ENCODE data around the gene NPTN. TPM values are rescaled to one million over a fixed set of nuclear protein-coding genes. Genes with fewer than 3 reads are reported as not detected.

The NPTN gene
- total RNA-seq, 1 experiment from 2014 or later, result 190 TPM

- DNase-seq, result no peak
- intact Hi-C loops (cut with micrococcal nuclease; ENCODE audit: unreplicated experiment), result no loop called here
- Mint-ChIP-seq H3K27ac (ENCODE audit: unreplicated experiment) (no peak overlapping the region), H3K36me3 (ENCODE audit: insufficient read depth, unreplicated experiment) (peaks cover 10% of the 10 kb centered on the region), H3K4me1 (ENCODE audit: low read depth, unreplicated experiment) (peaks cover under 1% of the 10 kb centered on the region), H3K4me3 (ENCODE audit: low read depth, unreplicated experiment) (no peak overlapping the region), H3K27me3 (ENCODE audit: unreplicated experiment) (no peaks in the 10 kb centered on the region), H3K9me3 (ENCODE audit: low read depth, unreplicated experiment) (no peaks in the 10 kb centered on the region)
- no TSS peak for BruUV-seq (replicated peaks)
- no peak for TF ChIP-seq CTCF (IDR thresholded peaks at IDR 0.05; ENCODE audit: unreplicated experiment)
- CTCF ChIA-PET, result interaction anchor here (1.3 to 3.2 kb wide), 2 partner anchors 9 to 66 kb away, joined by 3 to 12 read pairs; no protein-coding TSS in a partner anchor
Measured at GRCh38 chr15:73570355-73571032, 62.7 kb downstream of the NPTN start.

GRCh38 chr15:73569361-73569760, 63.8 kb downstream of the NPTN start:
- Mint-ChIP-seq H3K36me3 (ENCODE audit: insufficient read depth, unreplicated experiment) (peaks cover 16% of the 10 kb centered on the region), H3K27ac (ENCODE audit: unreplicated experiment) (no peak overlapping the region), H3K4me3 (ENCODE audit: low read depth, unreplicated experiment) (no peak overlapping the region), H3K27me3 (ENCODE audit: unreplicated experiment) (no peaks in the 10 kb centered on the region), H3K9me3 (ENCODE audit: low read depth, unreplicated experiment) (no peaks in the 10 kb centered on the region), H3K4me1 (ENCODE audit: low read depth, unreplicated experiment) (peaks cover 12% of the 10 kb centered on the region)
- CTCF ChIA-PET, result interaction anchor here (3.2 kb wide), 1 partner anchor 8 kb away, joined by 12 read pairs; no protein-coding TSS in a partner anchor
- BruUV-seq (replicated peaks), result no TSS peak
- TF ChIP-seq CTCF (IDR thresholded peaks at IDR 0.05; ENCODE audit: unreplicated experiment), result no peak
- DNase-seq, result no peak
- intact Hi-C loops (cut with micrococcal nuclease; ENCODE audit: unreplicated experiment), result no loop called here

DNA sequence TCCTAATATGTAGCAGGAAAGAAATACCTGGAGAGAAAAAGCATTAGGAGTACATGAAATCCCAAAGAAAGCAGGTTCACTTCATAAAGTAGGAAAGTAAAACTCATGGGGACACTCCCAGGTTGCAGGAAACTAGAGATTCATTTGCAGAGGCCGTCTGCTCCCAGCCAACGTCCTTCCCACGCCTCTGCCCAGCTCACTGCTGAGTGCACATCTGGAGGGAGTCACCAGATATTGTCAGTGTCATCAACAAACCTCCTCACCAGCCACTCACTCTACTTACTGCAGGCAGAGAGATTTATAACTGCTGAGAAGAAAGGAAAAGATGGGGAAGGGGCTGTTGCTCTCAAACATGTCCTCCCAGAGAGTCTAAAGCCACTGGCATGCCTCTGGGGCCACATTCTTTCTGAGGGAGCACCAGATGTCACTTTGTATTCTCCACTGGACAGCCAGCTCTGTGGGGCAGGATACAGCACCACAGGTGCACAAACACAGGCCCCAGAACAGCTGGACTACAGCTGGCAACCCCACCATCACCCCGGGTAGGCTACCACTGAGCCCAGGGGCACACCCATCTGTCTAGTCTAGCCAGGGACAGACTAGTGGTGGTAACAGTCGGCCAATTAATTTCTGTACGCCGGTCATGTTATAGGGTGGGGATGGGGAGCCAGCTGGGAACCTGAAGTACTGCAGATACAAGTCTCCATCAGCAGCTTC, 64.5 kb downstream of the NPTN start:
- DNase-seq, result no peak
- CTCF ChIA-PET, result interaction anchor here (3.2 kb wide), 1 partner anchor 8 kb away, joined by 12 read pairs; no protein-coding TSS in a partner anchor
- H3K36me3 Mint-ChIP-seq (ENCODE audit: insufficient read depth, unreplicated experiment), result peaks cover 16% of the 10 kb centered on the region
- no peak overlapping the region for H3K4me3 Mint-ChIP-seq (ENCODE audit: low read depth, unreplicated experiment)
- H3K4me1 Mint-ChIP-seq (ENCODE audit: low read depth, unreplicated experiment), result peaks cover 18% of the 10 kb centered on the region
- intact Hi-C loops (cut with micrococcal nuclease; ENCODE audit: unreplicated experiment), result no loop called here
- no peaks in the 10 kb centered on the region for H3K27me3 Mint-ChIP-seq (ENCODE audit: unreplicated experiment)
- no peak overlapping the region for H3K27ac Mint-ChIP-seq (ENCODE audit: unreplicated experiment)
- TF ChIP-seq CTCF (IDR thresholded peaks at IDR 0.05; ENCODE audit: unreplicated experiment), result no peak
- no peaks in the 10 kb centered on the region for H3K9me3 Mint-ChIP-seq (ENCODE audit: low read depth, unreplicated experiment)
- BruUV-seq (replicated peaks), result no TSS peak

GRCh38 chr15:73567020-73567419, 66.2 kb downstream of the NPTN start:
- DNase-seq, result no peak
- Mint-ChIP-seq H3K36me3 (ENCODE audit: insufficient read depth, unreplicated experiment) (peaks cover 10% of the 10 kb centered on the region), H3K27ac (ENCODE audit: unreplicated experiment) (no peak overlapping the region), H3K4me1 (ENCODE audit: low read depth, unreplicated experiment) (peaks cover 18% of the 10 kb centered on the region), H3K4me3 (ENCODE audit: low read depth, unreplicated experiment) (no peak overlapping the region), H3K9me3 (ENCODE audit: low read depth, unreplicated experiment) (no peaks in the 10 kb centered on the region), H3K27me3 (ENCODE audit: unreplicated experiment) (no peaks in the 10 kb centered on the region)
- CTCF ChIA-PET, result no interaction called here
- no peak for TF ChIP-seq CTCF (IDR thresholded peaks at IDR 0.05; ENCODE audit: unreplicated experiment)
- intact Hi-C loops (cut with micrococcal nuclease; ENCODE audit: unreplicated experiment), result no loop called here
- BruUV-seq (replicated peaks), result no TSS peak
